ENCODE measurements around the gene PPP1R13B.
"Not testable (repeated sequence)": the region's sequence is repeated elsewhere in the genome, so short reads cannot be mapped to it uniquely, and the experiment has no call there.

Gene PPP1R13B

DNA sequence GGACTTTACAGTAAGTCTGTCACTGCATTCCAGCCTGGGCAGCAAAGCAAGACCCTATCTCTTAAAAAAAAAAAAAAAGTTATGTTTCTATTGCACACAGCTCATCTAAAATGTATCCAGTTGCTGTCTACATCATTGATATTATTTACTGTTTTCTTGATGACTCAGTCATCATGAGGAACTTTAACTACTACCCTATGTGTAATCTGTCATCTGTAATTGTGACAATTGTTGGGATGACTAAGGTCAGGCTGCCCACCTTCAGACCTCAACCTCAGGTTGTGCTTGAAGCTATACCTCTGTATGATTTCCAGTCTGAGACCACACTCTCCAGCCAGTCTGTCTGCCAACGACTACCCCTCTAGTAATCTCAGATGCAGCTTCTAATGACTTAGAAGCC, 15.3 kb downstream of the PPP1R13B start:
- DNase-seq (ENCODE audit: low spot score): no peak

GRCh38 chr14:103830511-103831270, 16.7 kb downstream of the PPP1R13B start:
- no peak for DNase-seq (ENCODE audit: low spot score)

GRCh38 chr14:103828315-103828967, 18.9 kb downstream of the PPP1R13B start:
- no peak for DNase-seq (ENCODE audit: low spot score)

DNA sequence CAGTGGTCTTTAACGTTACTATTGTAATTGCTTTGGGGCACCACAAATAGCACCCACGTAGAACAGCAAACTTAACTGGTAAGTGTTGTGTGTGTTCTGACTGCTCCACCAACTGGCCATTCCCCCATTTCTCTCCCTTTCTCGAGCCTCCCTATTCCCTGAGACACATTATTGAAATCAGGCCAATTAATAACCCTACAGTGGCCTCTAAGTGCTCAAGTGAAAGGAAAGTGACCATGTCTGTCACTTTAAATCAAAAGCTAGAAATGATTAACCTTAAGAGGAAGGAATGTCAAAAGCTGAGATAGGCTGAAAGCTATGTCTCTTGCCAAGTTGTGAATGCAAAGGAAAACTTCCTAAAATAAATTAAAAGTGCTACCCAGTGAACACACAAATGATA, 22.3 kb downstream of the PPP1R13B start:
- no peak for DNase-seq (ENCODE audit: low spot score)

GRCh38 chr14:103820908-103821307, 26.5 kb downstream of the PPP1R13B start:
- no peak for DNase-seq (ENCODE audit: low spot score)

DNA sequence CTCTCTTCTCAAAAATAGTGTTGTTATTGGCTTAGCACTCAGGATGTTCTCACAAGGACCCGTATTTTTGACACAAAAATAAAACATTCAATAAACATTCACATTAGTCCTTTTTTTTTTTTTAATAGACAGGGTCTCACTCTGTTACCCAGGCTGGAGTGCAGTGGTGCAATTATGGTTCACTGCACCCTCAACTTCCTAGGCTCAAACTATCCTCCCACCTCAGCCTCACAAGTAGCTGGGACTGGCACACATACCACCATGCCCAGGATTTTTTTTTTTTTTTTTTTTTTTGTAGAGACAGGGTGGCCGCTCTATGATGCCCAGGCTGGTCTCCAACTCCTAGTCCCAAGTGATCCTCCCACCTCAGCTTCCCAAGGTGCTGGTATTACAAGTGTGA, 27.0 kb downstream of the PPP1R13B start:
- DNase-seq (ENCODE audit: low spot score): no peak

DNA sequence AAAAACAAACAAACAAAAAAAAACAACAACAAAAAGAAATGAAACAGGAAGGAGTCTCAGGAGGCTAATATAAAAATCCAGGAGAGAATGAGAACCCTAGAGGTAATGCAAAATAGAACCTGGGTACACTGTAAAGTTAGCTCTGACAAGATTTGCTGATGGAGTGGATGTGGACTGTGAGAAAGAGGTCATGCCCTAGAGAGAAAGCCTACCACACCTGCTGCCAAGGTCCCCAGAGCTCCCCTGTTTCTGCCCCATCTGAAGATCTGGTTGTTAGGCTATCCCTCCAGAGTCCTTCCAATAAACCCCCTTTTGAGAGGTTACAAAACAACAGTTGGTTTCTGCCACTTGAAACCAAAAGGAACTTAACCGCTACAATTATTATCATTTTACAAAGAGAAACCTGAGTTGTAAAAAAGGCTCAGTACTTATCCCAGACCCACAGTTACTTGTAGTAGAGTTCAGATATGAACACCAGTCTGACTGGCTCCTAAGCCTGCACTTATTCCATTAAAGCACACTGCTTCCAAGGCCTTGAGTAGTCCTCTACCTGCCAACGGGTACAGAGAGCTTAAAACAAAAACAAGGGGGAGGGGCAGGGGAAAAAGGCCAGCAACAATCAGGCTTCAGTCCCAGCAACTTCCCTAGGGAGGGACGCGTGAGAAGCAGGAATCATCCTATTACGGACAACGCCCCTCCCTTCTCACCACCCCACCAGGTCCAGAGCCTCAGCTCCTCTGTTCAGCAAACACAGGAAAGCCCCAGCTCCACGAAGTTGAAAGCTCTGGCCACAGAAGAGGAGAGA, 27.7 kb downstream of the PPP1R13B start:
- DNase-seq (ENCODE audit: low spot score): no peak

- DNase-seq (ENCODE audit: low spot score): no peak
Measured at GRCh38 chr14:103818870-103819269, 28.5 kb downstream of the PPP1R13B start.

DNA sequence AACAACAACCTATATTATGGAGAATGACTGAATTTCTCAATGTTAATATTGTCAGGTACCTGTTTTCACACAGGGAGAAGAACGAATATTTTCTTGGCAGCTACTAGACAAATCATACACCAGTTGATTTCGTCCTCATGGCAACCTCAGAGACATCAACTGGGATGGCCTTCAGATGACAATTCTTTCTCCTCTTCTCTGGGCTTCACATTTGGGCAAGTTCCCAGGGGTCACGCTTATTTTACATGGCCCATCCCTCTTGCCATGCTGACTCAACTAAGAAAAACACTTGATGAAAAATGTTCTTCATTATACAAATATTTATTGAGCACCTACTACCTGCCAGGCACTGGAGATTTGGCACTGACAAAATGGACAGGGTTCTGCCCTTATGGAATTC, 29.0 kb downstream of the PPP1R13B start:
- DNase-seq (ENCODE audit: low spot score): no peak

- no peak for DNase-seq (ENCODE audit: low spot score)
Measured at GRCh38 chr14:103817595-103817994, 29.8 kb downstream of the PPP1R13B start.

DNA sequence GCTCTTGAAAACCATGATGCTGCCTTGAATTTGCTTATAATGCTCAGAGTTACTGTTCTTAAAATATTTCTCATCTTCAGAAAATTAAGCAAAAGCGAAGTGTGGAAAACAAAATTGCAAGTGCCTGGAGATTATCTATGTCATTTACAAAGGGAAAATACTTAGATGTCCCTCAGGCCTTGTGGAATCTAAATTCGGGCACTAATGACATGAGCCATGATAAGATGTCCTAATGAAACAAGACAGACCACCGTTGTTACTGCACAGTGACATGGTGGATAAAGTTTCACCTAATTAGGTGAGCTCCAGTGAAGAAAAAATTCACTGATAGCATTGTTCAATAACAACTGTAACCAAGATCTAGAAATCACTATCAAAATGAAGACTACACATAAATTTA, 30.4 kb downstream of the PPP1R13B start:
- no peak for DNase-seq (ENCODE audit: low spot score)

- DNase-seq (ENCODE audit: low spot score): no peak
Measured at GRCh38 chr14:103815253-103815652, 32.1 kb downstream of the PPP1R13B start.

DNA sequence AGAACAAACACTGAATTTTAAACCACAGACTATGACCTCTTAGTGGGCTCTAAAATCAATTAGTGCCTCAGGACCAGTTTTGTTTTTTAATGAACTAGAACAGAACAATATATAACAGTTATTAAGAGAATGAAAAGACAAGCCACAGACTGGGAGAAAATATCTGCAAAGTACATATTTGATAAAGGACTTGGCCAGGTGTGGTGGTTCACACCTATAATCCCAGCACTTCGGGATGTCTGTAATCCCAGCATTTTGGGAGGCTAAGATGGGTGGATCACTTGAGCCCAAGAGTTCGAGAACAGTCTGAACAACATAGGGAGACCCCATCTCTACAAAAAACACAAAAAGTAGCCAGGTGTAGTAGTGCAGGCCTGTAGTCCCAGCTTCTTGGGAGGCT, 36.2 kb downstream of the PPP1R13B start:
- DNase-seq (ENCODE audit: low spot score): no peak

DNA sequence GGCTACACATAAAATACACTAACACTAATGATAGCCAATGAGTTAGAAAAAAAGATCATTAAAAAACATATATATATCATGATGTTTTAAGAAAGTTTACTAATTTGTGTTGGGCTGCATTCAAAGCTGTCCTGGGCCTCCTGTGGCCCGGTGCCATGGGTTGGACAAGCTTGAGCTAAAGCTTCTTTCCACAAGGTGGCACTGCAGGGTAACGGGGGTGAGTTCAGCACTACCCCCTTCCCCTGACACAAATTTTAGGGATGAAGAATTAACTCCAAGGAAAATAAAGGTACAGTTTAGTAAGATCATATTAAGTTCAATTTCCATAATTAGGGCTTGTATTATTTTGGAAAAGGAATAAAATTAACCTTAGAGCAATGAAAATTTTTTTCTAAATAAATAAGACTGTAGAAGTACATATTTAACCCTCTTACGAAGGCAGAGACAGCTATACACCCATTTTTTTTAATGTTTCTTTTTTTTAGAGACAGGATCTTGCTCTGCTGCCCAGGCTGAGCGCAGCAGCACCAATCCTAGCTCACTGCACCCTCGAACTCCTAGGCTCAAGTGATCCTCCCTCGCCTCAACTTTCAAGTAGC, 38.9 kb downstream of the PPP1R13B start:
- DNase-seq (ENCODE audit: low spot score): peak; percentile 78

- no peak for DNase-seq (ENCODE audit: low spot score)
Measured at GRCh38 chr14:103806805-103807204, 40.6 kb downstream of the PPP1R13B start.

GRCh38 chr14:103805708-103806107, 41.7 kb downstream of the PPP1R13B start:
- DNase-seq (ENCODE audit: low spot score): no peak

DNA sequence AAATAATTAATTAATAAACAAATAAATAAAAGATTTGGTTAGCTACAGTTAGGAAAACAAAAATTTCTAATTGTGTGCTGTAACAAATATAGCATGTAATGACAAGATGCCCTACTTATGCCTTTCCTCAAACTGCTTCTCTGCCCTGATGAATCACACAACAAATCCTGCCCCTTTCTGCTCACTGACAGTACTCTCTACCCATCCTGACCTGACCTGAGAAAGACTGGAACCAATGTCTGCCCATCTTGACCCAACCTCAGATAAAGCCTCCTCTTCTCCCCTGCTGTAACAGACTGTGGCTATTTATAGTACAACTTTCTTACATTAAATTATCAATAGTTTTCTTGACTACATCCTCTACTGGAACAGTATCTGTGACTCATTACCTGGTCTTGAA, 43.7 kb downstream of the PPP1R13B start:
- no peak for DNase-seq (ENCODE audit: low spot score)

- DNase-seq (ENCODE audit: low spot score): no peak
Measured at GRCh38 chr14:103802356-103802755, 45.0 kb downstream of the PPP1R13B start.

DNA sequence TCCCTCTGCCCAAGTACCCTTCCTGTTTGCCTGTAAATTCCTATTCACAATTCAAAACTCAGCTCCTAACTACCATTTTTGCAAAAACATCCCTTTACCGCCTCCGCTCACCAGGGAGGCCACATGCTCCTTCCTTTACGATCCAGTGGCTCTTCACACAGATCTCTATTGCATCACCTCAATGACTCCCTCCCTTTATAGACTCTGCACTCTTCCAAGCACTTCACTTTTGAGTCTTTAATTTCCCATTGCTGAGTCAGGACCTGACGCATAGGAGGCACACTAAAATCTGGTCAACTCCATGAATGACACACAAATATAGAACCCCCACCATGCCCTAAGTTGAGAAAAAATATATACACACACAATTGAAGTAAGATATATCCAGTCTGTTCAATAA, 45.9 kb downstream of the PPP1R13B start:
- no peak for DNase-seq (ENCODE audit: low spot score)

- peak; percentile 47 for DNase-seq (ENCODE audit: low spot score)
Measured at GRCh38 chr14:103793192-103793591, 54.2 kb downstream of the PPP1R13B start.

DNA sequence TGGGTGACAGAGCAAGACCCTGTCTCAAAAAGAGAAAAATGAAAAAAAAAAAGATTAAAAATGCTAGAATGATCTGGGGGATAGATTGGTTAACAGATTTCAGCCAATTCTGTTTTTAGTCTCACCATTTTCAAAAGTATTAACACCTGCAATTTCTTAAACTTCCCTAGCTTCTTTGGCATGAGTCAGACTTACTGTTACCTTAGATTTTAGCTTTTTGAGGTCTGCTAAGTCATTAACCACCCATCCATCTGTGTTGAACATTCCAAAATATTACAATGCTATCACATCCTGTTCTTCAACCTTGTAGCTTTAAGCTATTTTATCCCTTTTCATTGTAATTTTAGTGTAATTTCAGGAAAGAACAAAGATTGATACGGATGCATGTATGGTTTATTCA, 59.3 kb downstream of the PPP1R13B start:
- DNase-seq (ENCODE audit: low spot score): no peak

- no peak for DNase-seq (ENCODE audit: low spot score)
Measured at GRCh38 chr14:103782376-103782775, 65.0 kb downstream of the PPP1R13B start.

- not testable (repeated sequence) for DNase-seq (ENCODE audit: low spot score)
Measured at GRCh38 chr14:103776319-103776718, 71.1 kb downstream of the PPP1R13B start.

Measured in NAMALWA (cell line).